NCI-H82 (cell line): ENCODE results near the gene SH3BP1.

Source experiments
- DNase-seq: peaks from one replicate; lab custom pipeline; 2025; lab: John Stamatoyannopoulos, UW

The SH3BP1 gene

GRCh38 chr22:37659066-37659896, 19.8 kb downstream of the SH3BP1 start:
- DNase-seq, result peak; percentile 41

GRCh38 chr22:37659897-37660708, 20.6 kb downstream of the SH3BP1 start:
- DNase-seq, result no peak

- DNase-seq, result no peak
Observed at GRCh38 chr22:37660709-37661045, 21.2 kb downstream of the SH3BP1 start.

- peak; percentile 78 for DNase-seq
Observed at GRCh38 chr22:37661160-37661924, 21.9 kb downstream of the SH3BP1 start.

DNA sequence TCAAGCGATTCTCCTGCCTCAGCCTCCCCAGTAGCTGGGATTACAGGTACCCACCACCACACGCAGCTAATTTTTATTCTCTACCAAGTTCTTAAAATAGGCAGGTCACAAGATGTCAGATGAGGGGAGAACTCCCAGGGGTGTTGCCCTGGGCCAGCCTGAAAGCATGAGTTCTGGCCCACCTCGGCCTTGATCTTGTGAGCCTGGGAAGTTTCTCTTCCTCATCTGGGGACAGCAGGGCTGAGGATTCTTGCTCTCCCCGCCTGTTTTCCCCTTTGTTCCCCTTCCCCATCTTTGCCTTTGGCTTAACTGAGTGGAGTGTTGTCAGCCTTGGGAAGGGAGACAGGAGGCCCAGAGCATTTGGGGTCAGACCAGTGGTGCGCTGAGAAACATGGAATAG, 22.6 kb downstream of the SH3BP1 start:
- no peak for DNase-seq

DNA sequence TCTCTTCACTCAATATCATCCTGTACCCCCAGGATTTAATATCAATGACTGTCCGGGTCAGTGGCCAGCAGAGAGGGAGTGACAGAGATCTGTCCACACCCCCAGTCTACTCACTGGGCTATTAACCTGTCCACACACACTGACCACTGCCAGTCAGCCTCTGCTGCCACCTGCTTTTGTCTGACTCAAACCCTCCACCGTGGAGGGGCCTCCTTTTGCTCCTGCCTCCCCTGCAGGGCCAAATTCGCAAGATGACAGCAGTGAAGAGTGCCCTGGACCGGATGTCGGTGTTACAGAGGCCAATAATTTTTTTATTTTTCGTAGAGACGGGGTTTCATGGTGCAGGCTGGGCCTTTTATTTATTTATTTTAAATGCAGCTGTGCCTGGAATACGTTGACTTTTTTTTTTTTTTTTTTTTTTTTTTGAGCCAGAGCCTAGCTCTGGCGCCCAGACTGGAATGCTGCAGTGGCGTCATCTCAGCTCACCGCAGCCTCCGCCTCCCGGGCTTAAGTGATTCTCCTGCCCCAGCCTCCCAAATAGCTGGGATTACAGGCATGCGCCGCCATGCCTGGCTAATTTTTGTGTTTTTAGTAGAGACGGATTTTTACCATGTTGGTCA, 24.2 kb downstream of the SH3BP1 start:
- no peak for DNase-seq

GRCh38 chr22:37664249-37665101, 25.0 kb downstream of the SH3BP1 start:
- no peak for DNase-seq

- no peak for DNase-seq
Observed at GRCh38 chr22:37665487-37665886, 26.0 kb downstream of the SH3BP1 start.

DNA sequence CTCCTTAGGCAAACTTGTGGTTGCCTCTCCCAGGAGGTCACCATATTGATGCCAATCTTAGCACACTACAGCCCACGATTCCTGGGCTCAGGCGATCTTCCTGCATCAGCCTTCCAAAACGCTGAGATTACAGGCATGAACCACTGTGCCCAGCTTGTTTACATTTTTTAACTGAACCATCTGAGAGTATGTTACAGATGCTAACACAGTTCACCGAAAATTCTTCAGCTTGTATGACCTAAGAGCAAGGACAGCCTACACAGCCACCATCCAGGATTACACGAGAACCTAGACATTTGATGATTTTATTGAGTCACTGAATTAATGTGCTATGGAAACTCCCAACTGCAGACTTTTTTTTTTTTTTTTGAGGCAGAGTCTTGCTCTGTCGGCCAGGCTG, 30.1 kb downstream of the SH3BP1 start:
- DNase-seq, result no peak

DNA sequence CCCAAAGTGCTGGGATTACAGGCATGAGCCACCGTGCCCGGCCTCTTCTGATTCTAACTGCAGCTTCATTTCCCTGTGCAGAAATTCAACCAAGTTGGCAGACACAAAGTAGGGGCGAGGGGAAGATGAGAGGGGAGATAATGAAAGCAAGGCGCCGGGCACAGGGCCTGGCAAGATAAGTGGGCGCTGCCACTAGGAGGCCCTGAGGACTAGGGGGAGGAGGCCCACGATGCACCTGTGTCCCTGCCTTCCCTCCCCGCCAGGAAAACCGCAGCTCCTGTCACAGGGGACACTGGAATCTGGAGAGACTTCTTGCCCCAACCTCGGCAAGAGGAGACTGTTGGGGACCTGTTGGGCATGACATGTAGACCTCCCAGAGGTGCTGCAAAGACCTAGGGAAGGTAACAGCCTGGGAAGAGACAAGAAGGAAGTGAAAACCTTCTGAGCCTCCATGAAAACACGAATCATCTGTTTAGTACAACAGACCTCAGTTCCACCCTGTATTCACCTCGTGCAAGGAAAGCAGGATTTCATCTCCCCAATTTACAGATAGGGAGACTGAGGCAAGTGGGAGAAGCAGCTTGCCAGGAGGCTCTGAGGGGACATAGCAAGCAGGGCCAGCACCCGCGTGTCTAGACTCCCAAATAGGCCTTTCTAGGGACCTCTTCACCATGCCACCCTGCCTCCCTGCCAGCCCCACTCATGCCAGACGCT, 32.9 kb downstream of the SH3BP1 start:
- DNase-seq, result no peak

GRCh38 chr22:37672920-37673455, 33.5 kb downstream of the SH3BP1 start:
- DNase-seq, result no peak

DNA sequence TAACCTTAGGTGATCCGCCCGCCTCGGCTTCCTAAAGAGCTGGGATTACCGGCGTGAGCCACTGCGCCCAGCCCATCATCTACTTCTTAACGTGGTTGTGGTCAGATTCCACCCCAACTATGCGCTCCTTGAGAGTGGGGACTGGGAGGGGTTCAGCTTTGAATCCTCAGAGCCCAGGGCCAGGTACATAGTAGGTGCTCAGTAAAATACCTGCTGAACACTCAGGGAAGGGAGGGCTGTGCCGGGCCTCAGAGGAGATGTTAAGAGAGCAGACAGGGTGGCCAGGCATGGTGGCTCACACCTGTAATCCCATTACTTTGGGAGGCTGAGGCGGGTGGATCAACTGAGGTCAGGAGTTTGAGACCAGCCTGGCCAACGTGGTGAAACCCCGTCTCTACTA, 34.8 kb downstream of the SH3BP1 start:
- DNase-seq, result no peak

- peak; percentile 56 for DNase-seq
Observed at GRCh38 chr22:37674951-37675929, 35.8 kb downstream of the SH3BP1 start, which contains the start of gene LGALS1. TSS of gene LGALS1 (plus strand) at chr22:37675636. CDS start at chr22:37675703, 67 bp downstream.

DNA sequence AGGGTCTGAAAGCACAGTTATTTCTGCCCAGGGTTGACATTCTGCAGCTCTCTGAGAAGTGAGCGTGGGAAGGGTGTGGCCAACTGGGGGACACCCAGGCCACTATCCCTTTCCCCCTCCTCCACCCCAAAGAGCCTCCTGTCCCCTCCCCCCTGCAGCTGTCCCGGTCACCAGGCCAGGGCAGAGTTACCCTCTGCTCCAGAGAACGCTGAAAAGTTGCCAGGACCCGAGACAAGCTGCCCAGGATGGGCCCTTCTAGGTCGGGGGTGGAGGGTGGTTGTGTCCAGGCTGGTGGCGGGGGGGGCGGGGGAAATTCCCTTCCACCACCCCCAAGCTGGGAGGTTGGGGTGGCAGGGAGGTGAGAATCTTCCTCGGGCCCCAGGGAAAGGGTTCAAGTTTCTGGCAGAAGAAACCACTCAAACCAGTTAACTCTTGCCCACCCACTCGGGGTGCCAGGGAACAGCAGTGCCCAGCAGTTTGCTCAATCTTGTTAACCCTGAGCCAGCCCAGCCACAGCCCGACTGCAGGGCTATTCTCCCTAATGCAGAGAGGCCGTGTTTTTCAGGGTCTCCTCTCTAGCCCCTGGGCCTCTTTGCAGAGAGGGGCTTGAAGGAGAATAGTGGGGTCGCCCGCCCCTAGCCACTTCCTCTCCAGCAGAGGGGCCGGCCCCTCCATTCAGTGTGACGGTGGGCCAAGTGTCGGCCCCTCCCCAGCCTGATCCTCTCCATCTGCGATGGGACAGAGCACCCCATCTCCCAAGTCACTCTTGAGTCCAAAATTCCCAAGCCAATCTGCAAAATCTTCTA, 36.7 kb downstream of the SH3BP1 start:
- no peak for DNase-seq

DNA sequence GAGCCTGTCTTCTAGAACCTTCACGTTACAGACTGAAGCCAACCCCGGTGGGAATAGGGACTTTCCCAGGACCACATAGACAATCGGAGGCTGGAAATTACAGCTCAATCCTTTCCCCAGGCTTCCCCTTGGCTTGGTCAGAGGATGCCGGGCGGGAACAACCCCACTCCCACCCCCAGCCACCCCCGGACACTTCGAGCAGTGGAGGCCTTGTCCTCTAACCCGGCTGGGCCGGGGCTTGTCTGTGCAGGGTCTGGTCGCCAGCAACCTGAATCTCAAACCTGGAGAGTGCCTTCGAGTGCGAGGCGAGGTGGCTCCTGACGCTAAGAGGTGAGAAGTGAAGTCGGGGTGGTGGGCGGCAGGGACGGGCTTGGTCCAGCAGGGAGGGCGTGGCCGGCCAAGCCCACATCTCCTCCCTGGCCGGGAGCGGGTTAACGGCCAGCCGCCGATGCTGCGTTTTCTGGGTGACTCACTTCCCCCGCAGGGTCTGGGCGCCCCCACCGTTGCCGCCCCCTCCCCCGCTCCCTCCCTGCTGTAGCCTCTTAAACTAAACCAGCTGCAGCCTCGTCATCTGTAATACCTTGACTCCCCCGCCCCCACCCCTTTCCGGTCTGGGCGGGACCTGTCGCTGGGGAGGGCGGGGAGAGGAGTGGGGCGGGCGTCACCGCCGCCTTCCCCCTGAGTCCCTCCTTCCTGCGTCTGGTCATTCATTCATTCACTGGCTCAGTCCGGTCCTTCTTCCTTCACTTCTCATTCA, 37.4 kb downstream of the SH3BP1 start:
- DNase-seq, result peak; percentile 92

GRCh38 chr22:37677493-37677974, 38.1 kb downstream of the SH3BP1 start:
- DNase-seq, result no peak

- no peak for DNase-seq
Observed at GRCh38 chr22:37678372-37678771, 38.9 kb downstream of the SH3BP1 start.
